ENCODE data around the gene FGD3. TPM values are rescaled to one million over a fixed set of nuclear protein-coding genes. Genes with fewer than 3 reads are reported as not detected.

FGD3 gene
- total and polyA plus RNA-seq, 2 donors (not counting 1 experiment from before 2014, with no cell fraction given): not detected

DNA sequence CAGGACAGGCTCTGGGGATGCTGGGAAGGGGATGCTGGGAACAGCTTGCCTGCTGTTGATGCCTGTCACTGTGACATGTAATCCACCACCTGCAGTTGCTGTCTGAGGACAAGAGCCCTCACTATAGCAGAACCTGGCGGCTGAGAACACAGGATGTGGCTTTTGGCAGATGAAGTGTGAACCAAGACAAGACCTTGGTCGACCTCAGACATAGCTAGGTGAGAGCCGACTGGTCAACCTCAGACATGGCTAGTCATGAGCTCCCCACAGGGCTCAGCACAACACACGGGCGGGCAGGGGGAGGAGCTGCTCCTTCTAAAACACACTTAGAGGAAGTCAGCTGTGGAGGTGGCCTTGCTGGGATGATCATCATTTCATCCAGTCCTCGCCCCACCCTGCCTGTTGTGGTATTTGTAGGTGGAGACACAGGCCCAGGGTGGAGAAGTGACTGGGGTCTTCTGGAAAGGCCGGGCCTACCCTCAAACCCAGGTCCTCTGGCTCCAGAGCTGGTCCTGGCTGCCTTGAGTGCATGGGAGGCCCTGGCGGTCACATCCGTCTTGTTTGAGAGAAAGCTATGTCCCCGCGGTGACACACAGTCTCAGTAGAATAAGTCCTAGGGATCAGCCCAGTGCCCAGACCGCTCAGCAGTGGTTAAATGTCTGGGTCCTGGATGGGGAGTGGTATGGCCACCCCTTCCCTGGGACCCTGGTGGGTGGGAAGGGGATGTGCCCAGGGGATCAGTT is 117.2 kb downstream of the FGD3 start:
- H2AFZ ChIP-seq (ENCODE audit: low read length): no peak overlapping the region
- no peak overlapping the region for H3K27ac ChIP-seq (ENCODE audit: insufficient read depth, low read length)
- no peak overlapping the region for H3K9ac ChIP-seq (ENCODE audit: insufficient read depth, low read length)
- peak in 1 of 2 donors; percentile 52 for DNase-seq (ENCODE audit: low read depth in 2 of 2)
- no peaks in the 10 kb centered on the region for H3K27me3 ChIP-seq (ENCODE audit: control insufficient read depth, insufficient read depth, low read length)
- H3K4me3 ChIP-seq (replicated peaks in 1 of 4; ENCODE audit: control extremely low read depth in 1 of 4, insufficient read depth in 1 of 4, low read depth in 3 of 4, low read length in 4 of 4): no peak overlapping the region
- no peak for TF ChIP-seq EZH2 (IDR thresholded peaks at IDR 0.05; ENCODE audit: low read length, missing control alignments)
- TF ChIP-seq CTCF (conservative IDR thresholded peaks at IDR 0.05 in 1 of 2, IDR thresholded peaks at IDR 0.05 in 1 of 2; ENCODE audit: low read depth in 1 of 2, low read length in 2 of 2): no peak
- no peaks in the 10 kb centered on the region for H3K79me2 ChIP-seq (ENCODE audit: control insufficient read depth, insufficient read depth, low read length)
- no peaks in the 10 kb centered on the region for H3K4me1 ChIP-seq (ENCODE audit: control insufficient read depth, extremely low read depth, insufficient read depth, low read length)
- no peak overlapping the region for H3K4me2 ChIP-seq (ENCODE audit: extremely low read depth, insufficient read depth, low read length)
- H3K9me3 ChIP-seq (ENCODE audit: control insufficient read depth, insufficient read depth, low read depth, low read length): no peaks in the 10 kb centered on the region
- no peaks in the 10 kb centered on the region for H4K20me1 ChIP-seq (ENCODE audit: control insufficient read depth, extremely low read depth, insufficient read depth, low read length)
- H3K36me3 ChIP-seq (ENCODE audit: control insufficient read depth, insufficient read depth, low read length): no peaks in the 10 kb centered on the region

GRCh38 chr9:93065135-93065720 is 117.9 kb downstream of the FGD3 start:
- no peak overlapping the region for H2AFZ ChIP-seq (ENCODE audit: low read length)
- H3K36me3 ChIP-seq (ENCODE audit: control insufficient read depth, insufficient read depth, low read length): no peaks in the 10 kb centered on the region
- no peak for DNase-seq (ENCODE audit: low read depth in 2 of 2)
- TF ChIP-seq CTCF (conservative IDR thresholded peaks at IDR 0.05 in 1 of 2, IDR thresholded peaks at IDR 0.05 in 1 of 2; ENCODE audit: low read depth in 1 of 2, low read length in 2 of 2) (no peak), EZH2 (IDR thresholded peaks at IDR 0.05; ENCODE audit: low read length, missing control alignments) (no peak)
- H3K4me2 ChIP-seq (ENCODE audit: extremely low read depth, insufficient read depth, low read length): no peak overlapping the region
- no peaks in the 10 kb centered on the region for H4K20me1 ChIP-seq (ENCODE audit: control insufficient read depth, extremely low read depth, insufficient read depth, low read length)
- no peaks in the 10 kb centered on the region for H3K4me1 ChIP-seq (ENCODE audit: control insufficient read depth, extremely low read depth, insufficient read depth, low read length)
- H3K9me3 ChIP-seq (ENCODE audit: control insufficient read depth, insufficient read depth, low read depth, low read length): no peaks in the 10 kb centered on the region
- no peak overlapping the region for H3K4me3 ChIP-seq (replicated peaks in 1 of 4; ENCODE audit: control extremely low read depth in 1 of 4, insufficient read depth in 1 of 4, low read depth in 3 of 4, low read length in 4 of 4)
- no peaks in the 10 kb centered on the region for H3K27me3 ChIP-seq (ENCODE audit: control insufficient read depth, insufficient read depth, low read length)
- H3K79me2 ChIP-seq (ENCODE audit: control insufficient read depth, insufficient read depth, low read length): no peaks in the 10 kb centered on the region
- no peak overlapping the region for H3K27ac ChIP-seq (ENCODE audit: insufficient read depth, low read length)
- H3K9ac ChIP-seq (ENCODE audit: insufficient read depth, low read length): no peak overlapping the region

- no peaks in the 10 kb centered on the region for H3K27me3 ChIP-seq (ENCODE audit: control insufficient read depth, insufficient read depth, low read length)
- no peaks in the 10 kb centered on the region for H3K79me2 ChIP-seq (ENCODE audit: control insufficient read depth, insufficient read depth, low read length)
- no peaks in the 10 kb centered on the region for H3K9me3 ChIP-seq (ENCODE audit: control insufficient read depth, insufficient read depth, low read depth, low read length)
- no peaks in the 10 kb centered on the region for H3K36me3 ChIP-seq (ENCODE audit: control insufficient read depth, insufficient read depth, low read length)
- no peak overlapping the region for H3K4me3 ChIP-seq (replicated peaks in 1 of 4; ENCODE audit: control extremely low read depth in 1 of 4, insufficient read depth in 1 of 4, low read depth in 3 of 4, low read length in 4 of 4)
- H4K20me1 ChIP-seq (ENCODE audit: control insufficient read depth, extremely low read depth, insufficient read depth, low read length): no peaks in the 10 kb centered on the region
- TF ChIP-seq CTCF (conservative IDR thresholded peaks at IDR 0.05 in 1 of 2, IDR thresholded peaks at IDR 0.05 in 1 of 2; ENCODE audit: low read depth in 1 of 2, low read length in 2 of 2) (no peak), EZH2 (IDR thresholded peaks at IDR 0.05; ENCODE audit: low read length, missing control alignments) (no peak)
- H2AFZ ChIP-seq (ENCODE audit: low read length): no peak overlapping the region
- no peak overlapping the region for H3K27ac ChIP-seq (ENCODE audit: insufficient read depth, low read length)
- DNase-seq (ENCODE audit: low read depth in 2 of 2): peak in 1 of 2 donors; percentile 28
- no peak overlapping the region for H3K4me2 ChIP-seq (ENCODE audit: extremely low read depth, insufficient read depth, low read length)
- no peak overlapping the region for H3K9ac ChIP-seq (ENCODE audit: insufficient read depth, low read length)
- H3K4me1 ChIP-seq (ENCODE audit: control insufficient read depth, extremely low read depth, insufficient read depth, low read length): no peaks in the 10 kb centered on the region
Observed at GRCh38 chr9:93066978-93067603, 119.8 kb downstream of the FGD3 start.

Measured in fibroblast of lung (primary cell).